ENCODE data around the gene RAB12. TPM values are rescaled to one million over a fixed set of nuclear protein-coding genes. Genes with fewer than 3 reads are reported as not detected.

RAB12 gene
- total and polyA plus RNA-seq, 2 of the 13 experiments (the other 11 are each of a cell fraction or from before 2014, with no cell fraction given): 9.5 to 25.3 TPM

- DNase-seq (ENCODE audit: low spot score) (no peak), FAIRE-seq (no peak), ATAC-seq (no peak)
- Histone ChIP-seq H3K4me2 (ENCODE audit: low read depth, low read length) (no peak overlapping the region), H3K9me3 (ENCODE audit: low read length) (no peaks in the 10 kb centered on the region), H2AFZ (ENCODE audit: low read length) (no peak overlapping the region), H3K4me1 (ENCODE audit: insufficient read depth, low read length) (peaks cover 29% of the 10 kb centered on the region), H4K20me1 (ENCODE audit: insufficient read depth, low read length) (peaks cover 12% of the 10 kb centered on the region), H3K36me3 (replicated peaks in 1 of 2; ENCODE audit: control insufficient read depth in 1 of 2, insufficient read depth in 2 of 2, low read length in 2 of 2) (peaks cover 1 to 7% of the 10 kb centered on the region in 2 experiments; a peak in 2 of 5 replicates), H3K27ac (ENCODE audit: extremely low read length, insufficient read depth, low read length) (no peak overlapping the region), H3K79me2 (ENCODE audit: insufficient read depth, low read length) (peaks cover 72% of the 10 kb centered on the region), H3K9ac (ENCODE audit: insufficient read depth, low read depth, low read length) (no peak overlapping the region), H3K27me3 (ENCODE audit: control insufficient read depth in 1 of 2, insufficient read depth in 2 of 2, low read length in 2 of 2) (no peaks in the 10 kb centered on the region), H3K4me3 (replicated peaks in 1 of 3; ENCODE audit: insufficient read depth in 1 of 3, low read depth in 2 of 3, low read length in 3 of 3) (no peak overlapping the region)
- peak; percentile 55; the same call in 1 of the 2 replicates for TF ChIP-seq ZNF770 (CRISPR knock-in tag; IDR thresholded peaks at IDR 0.05)
- TF ChIP-seq SUZ12 (IDR thresholded peaks at IDR 0.05; ENCODE audit: low read depth, low read length): no peak
- intact Hi-C loops (cut with micrococcal nuclease; ENCODE audit: unreplicated experiment): no loop called here
- in situ Hi-C loops (cut with HindIII; ENCODE audit: extremely low pct_ligation_motif_present, low pct_unique_long_range_greater_than_20kb): no loop called here
- ChIA-PET CTCF (ENCODE audit: low intra/inter-chr PET ratio, low total read pairs) (no interaction called here), POLR2A (no interaction called here)
- no TSS peak for BruUV-seq (replicated peaks)
- 97% methylated on average over 6 of the region's 6 CpGs for WGBS (ENCODE audit: low lambda C conversion rate)
These were observed 10.8 kb downstream of the RAB12 start for GRCh38 chr18:8619835-8620577.

DNA sequence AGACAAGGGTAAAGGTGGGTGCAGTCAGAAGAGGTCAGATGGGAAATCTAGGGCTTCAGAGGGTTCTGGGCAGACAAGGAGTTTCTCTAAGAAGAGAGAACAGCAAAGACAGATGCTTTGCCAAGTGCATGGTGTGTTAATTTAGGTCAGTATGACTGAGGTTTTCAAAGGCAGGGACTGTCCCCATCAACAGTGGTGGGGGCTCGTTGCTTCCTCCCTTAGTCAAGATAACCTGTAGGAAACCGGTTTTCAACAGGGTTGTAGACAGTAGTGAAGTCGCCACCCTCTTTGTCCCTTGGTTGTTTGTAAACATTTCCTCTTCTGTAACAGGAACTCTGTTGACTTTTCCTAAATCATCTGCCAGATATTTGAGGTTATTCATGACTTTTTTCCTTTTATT, 11.6 kb downstream of the RAB12 start:
- 96% methylated on average over 3 of the region's 3 CpGs for WGBS (ENCODE audit: low lambda C conversion rate)
- DNase-seq (ENCODE audit: low spot score): no peak
- H3K9me3 ChIP-seq (ENCODE audit: low read length): no peaks in the 10 kb centered on the region
- peaks cover 64% of the 10 kb centered on the region for H3K79me2 ChIP-seq (ENCODE audit: insufficient read depth, low read length)
- no peak overlapping the region for H3K27ac ChIP-seq (ENCODE audit: extremely low read length, insufficient read depth, low read length)
- no peak overlapping the region for H2AFZ ChIP-seq (ENCODE audit: low read length)
- H4K20me1 ChIP-seq (ENCODE audit: insufficient read depth, low read length): 0 out of 2 replicates have a peak, but pooled peaks cover 6% of the 10 kb centered on the region
- H3K9ac ChIP-seq (ENCODE audit: insufficient read depth, low read depth, low read length): no peak overlapping the region
- BruUV-seq (replicated peaks): no TSS peak
- intact Hi-C loops (cut with micrococcal nuclease; ENCODE audit: unreplicated experiment) (no loop called here), in situ Hi-C loops (cut with HindIII; ENCODE audit: extremely low pct_ligation_motif_present, low pct_unique_long_range_greater_than_20kb) (no loop called here)
- H3K36me3 ChIP-seq (replicated peaks in 1 of 2; ENCODE audit: control insufficient read depth in 1 of 2, insufficient read depth in 2 of 2, low read length in 2 of 2): peaks cover 1 to 13% of the 10 kb centered on the region in 2 experiments; a peak in 2 of 5 replicates
- FAIRE-seq: no peak
- CTCF ChIA-PET (ENCODE audit: low intra/inter-chr PET ratio, low total read pairs): no interaction called here
- H3K27me3 ChIP-seq (ENCODE audit: control insufficient read depth in 1 of 2, insufficient read depth in 2 of 2, low read length in 2 of 2): no peaks in the 10 kb centered on the region
- ATAC-seq: no peak
- no peak overlapping the region for H3K4me2 ChIP-seq (ENCODE audit: low read depth, low read length)
- peaks cover 29% of the 10 kb centered on the region for H3K4me1 ChIP-seq (ENCODE audit: insufficient read depth, low read length)
- POLR2A ChIA-PET: no interaction called here
- H3K4me3 ChIP-seq (replicated peaks in 1 of 3; ENCODE audit: insufficient read depth in 1 of 3, low read depth in 2 of 3, low read length in 3 of 3): no peak overlapping the region
- TF ChIP-seq, protein P1, sequence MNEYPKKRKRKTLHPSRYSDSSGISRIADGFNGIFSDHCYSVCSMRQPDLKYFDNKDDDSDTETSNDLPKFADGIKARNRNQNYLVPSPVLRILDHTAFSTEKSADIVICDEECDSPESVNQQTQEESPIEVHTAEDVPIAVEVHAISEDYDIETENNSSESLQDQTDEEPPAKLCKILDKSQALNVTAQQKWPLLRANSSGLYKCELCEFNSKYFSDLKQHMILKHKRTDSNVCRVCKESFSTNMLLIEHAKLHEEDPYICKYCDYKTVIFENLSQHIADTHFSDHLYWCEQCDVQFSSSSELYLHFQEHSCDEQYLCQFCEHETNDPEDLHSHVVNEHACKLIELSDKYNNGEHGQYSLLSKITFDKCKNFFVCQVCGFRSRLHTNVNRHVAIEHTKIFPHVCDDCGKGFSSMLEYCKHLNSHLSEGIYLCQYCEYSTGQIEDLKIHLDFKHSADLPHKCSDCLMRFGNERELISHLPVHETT (CRISPR knock-in tag; conservative IDR thresholded peaks at IDR 0.05): no peak
- TF ChIP-seq MXD4 (CRISPR knock-in tag; IDR thresholded peaks at IDR 0.05): no peak
- TF ChIP-seq ETS1 (CRISPR knock-in tag; IDR thresholded peaks at IDR 0.05): no peak
- TF ChIP-seq ZNF329 (CRISPR knock-in tag; IDR thresholded peaks at IDR 0.05; ENCODE audit: low read depth): no peak
- no peak for TF ChIP-seq ZBTB34 (CRISPR knock-in tag; IDR thresholded peaks at IDR 0.05)
- TF ChIP-seq, protein P2, sequence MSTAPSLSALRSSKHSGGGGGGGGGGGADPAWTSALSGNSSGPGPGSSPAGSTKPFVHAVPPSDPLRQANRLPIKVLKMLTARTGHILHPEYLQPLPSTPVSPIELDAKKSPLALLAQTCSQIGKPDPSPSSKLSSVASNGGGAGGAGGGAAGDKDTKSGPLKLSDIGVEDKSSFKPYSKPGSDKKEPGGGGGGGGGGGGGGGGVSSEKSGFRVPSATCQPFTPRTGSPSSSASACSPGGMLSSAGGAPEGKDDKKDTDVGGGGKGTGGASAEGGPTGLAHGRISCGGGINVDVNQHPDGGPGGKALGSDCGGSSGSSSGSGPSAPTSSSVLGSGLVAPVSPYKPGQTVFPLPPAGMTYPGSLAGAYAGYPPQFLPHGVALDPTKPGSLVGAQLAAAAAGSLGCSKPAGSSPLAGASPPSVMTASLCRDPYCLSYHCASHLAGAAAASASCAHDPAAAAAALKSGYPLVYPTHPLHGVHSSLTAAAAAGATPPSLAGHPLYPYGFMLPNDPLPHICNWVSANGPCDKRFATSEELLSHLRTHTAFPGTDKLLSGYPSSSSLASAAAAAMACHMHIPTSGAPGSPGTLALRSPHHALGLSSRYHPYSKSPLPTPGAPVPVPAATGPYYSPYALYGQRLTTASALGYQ (CRISPR knock-in tag; IDR thresholded peaks at IDR 0.05): no peak

Measured in HepG2 (cell line).